HepG2 (cell line): ENCODE data around the gene TNP2. TPM values are rescaled to one million over a fixed set of nuclear protein-coding genes. Genes with fewer than 3 reads are reported as not detected.

ENCODE experiments used
- BCLAF1 ChIP-seq: fragments of 450-650 bp; IDR thresholded peaks from 2 replicates; pipeline ENCODE4 v1.6.1; 2017; ENCODE audit warnings: mild to moderate bottlenecking
- BORCS8-MEF2B ChIP-seq: sonication (generic); formaldehyde crosslinking; IDR thresholded peaks from 2 replicates; pipeline ENCODE4 v1.8.0; 2022; ENCODE audit warnings: mild to moderate bottlenecking, missing genetic modification reagents
- BRCA1 ChIP-seq: sonication (generic); formaldehyde crosslinking; IDR thresholded peaks from 2 replicates; pipeline ENCODE4 v1.4.0; 2020; ENCODE audit warnings: missing genetic modification reagents
- HDAC2 ChIP-seq: sonication (generic); formaldehyde crosslinking; IDR thresholded peaks from 2 replicates; pipeline ENCODE4 v1.4.0; 2020; ENCODE audit warnings: missing genetic modification reagents
- MAFK ChIP-seq, 2 experiments: IDR thresholded peaks in 1 of 2; conservative IDR thresholded peaks in 1 of 2; 2 replicates each; pipeline ENCODE4 v1.6.1; 2011; ENCODE audit warnings: improper control_type of control experiment in 2 of 2, low read length in 2 of 2
- RCOR2 ChIP-seq: IDR thresholded peaks from 2 replicates; pipeline ENCODE4 v1.6.1; 2016; ENCODE audit warnings: missing biosample characterization, missing genetic modification reagents
- STAT5B ChIP-seq: sonication (generic); formaldehyde crosslinking; IDR thresholded peaks from 2 replicates; pipeline ENCODE4 v1.4.0; 2020; ENCODE audit warnings: missing genetic modification reagents
- THAP7 ChIP-seq: sonication (generic); formaldehyde crosslinking; IDR thresholded peaks from 2 replicates; pipeline ENCODE4 v1.8.1; 2023; ENCODE audit warnings: mild to moderate bottlenecking, missing genetic modification reagents
- ZBTB38 ChIP-seq: sonication (generic); formaldehyde crosslinking; IDR thresholded peaks from 2 replicates; pipeline ENCODE4 v1.5.1; 2020; ENCODE audit warnings: mild to moderate bottlenecking, missing genetic modification reagents
- ZNF30 ChIP-seq: sonication (generic); formaldehyde crosslinking; IDR thresholded peaks from 2 replicates; pipeline ENCODE4 v1.5.0; 2020; ENCODE audit warnings: mild to moderate bottlenecking, missing genetic modification reagents
- ZNF563 ChIP-seq: sonication (generic); formaldehyde crosslinking; IDR thresholded peaks from 2 replicates; pipeline ENCODE4 v1.8.0; 2022; ENCODE audit warnings: mild to moderate bottlenecking, moderate library complexity, missing genetic modification reagents
- ZNF646 ChIP-seq: sonication (generic); formaldehyde crosslinking; IDR thresholded peaks from 2 replicates; pipeline ENCODE4 v1.9.0; 2021; ENCODE audit warnings: mild to moderate bottlenecking, missing genetic modification reagents
- ZNF891 ChIP-seq: sonication (generic); formaldehyde crosslinking; IDR thresholded peaks from 2 replicates; pipeline ENCODE4 v1.5.0; 2020; ENCODE audit warnings: mild to moderate bottlenecking, missing genetic modification reagents
- ZSCAN9 ChIP-seq: IDR thresholded peaks from 2 replicates; pipeline ENCODE4 v1.6.1; 2016; ENCODE audit warnings: borderline replicate concordance
- polyA plus RNA-seq, 8 experiments: library from polyadenylated mRNA; depleted of rRNA in 3 of 8; stranded (reverse) in 7 of 8; unstranded in 1 of 8; fragments of >200 nt; fragmentation: Illumina TruSeq in 4 of 8; extraction: Trizol in 4 of 8; gene quantifications; 2 replicates each; pipeline versions ENCODE4 v1.2.1 to v1.2.3, GENCODE V29; 2011 to 2016; ENCODE audit warnings: low read depth in 4 of 8, missing spikeins in 1 of 8, mixed read lengths in 1 of 8; ENCODE audit not compliant: insufficient read depth in 1 of 8
- total RNA-seq, 5 experiments: library from RNA; depleted of rRNA; stranded (reverse); fragments of >200 nt; fragmentation: Illumina TruSeq; extraction: Trizol; gene quantifications; 2 replicates each; pipeline ENCODE4 v1.2.3, GENCODE V29; 2016; ENCODE audit warnings: low read depth in 1 of 5

TNP2 gene
- total and polyA plus RNA-seq, 2 of the 13 experiments (the other 11 are each of a cell fraction or from before 2014, with no cell fraction given): not detected

- TF ChIP-seq THAP7 (CRISPR knock-in tag) (no peak; the same call in 1 of the 2 replicates), MAFK (conservative IDR thresholded peaks at IDR 0.05 in 1 of 2, IDR thresholded peaks at IDR 0.05 in 1 of 2; ENCODE audit: low read length in 2 of 2) (no peak), ZSCAN9 (0 out of 2 replicates have a peak, but pooled peaks have one; percentile 36), ZNF646 (CRISPR knock-in tag) (0 out of 2 replicates have a peak, but pooled peaks have one; percentile 48), BCLAF1 (no peak), ZNF563 (CRISPR knock-in tag) (0 out of 2 replicates have a peak, but pooled peaks have one; percentile 42), BORCS8-MEF2B (0 out of 2 replicates have a peak, but pooled peaks have one; percentile 57), ZBTB38 (peak; percentile 70; the same call in 1 of the 2 replicates), RCOR2 (CRISPR knock-in tag) (0 out of 2 replicates have a peak, but pooled peaks have one; percentile 3), BRCA1 (CRISPR knock-in tag) (no peak), STAT5B (CRISPR knock-in tag) (0 out of 2 replicates have a peak, but pooled peaks have one; percentile 19), HDAC2 (CRISPR knock-in tag) (peak; percentile 22; the same call in 1 of the 2 replicates), ZNF891 (peak; percentile 56; the same call in 1 of the 2 replicates), ZNF30 (CRISPR knock-in tag) (0 out of 2 replicates have a peak, but pooled peaks have one; percentile 53)
These were observed 43.8 kb upstream of the TNP2 start (continued) for GRCh38 chr16:11312718-11313492.
